Measurements from ENCODE around the gene FRMD4B.

GRCh38 chr3:69329892-69330291 is 56.0 kb downstream of the FRMD4B start:
- TF ChIP-seq SIN3A (IDR thresholded peaks at IDR 0.05; ENCODE audit: low read depth, low read length) (no peak), CTCF (IDR thresholded peaks at IDR 0.05 in 2 of 3, conservative IDR thresholded peaks at IDR 0.05 in 1 of 3; ENCODE audit: control insufficient read depth in 2 of 3, extremely low read depth in 1 of 3, insufficient read depth in 1 of 3, low read depth in 3 of 3, low read length in 3 of 3) (no peak), CREB1 (IDR thresholded peaks at IDR 0.05; ENCODE audit: low read depth) (no peak), KAT2A (conservative IDR thresholded peaks at IDR 0.05; ENCODE audit: control insufficient read depth, low read depth, low read length) (no peak), SKIL (IDR thresholded peaks at IDR 0.05; ENCODE audit: low read depth, poor library complexity, severe bottlenecking) (no peak), JUND (IDR thresholded peaks at IDR 0.05; ENCODE audit: low read depth, low read length) (no peak), MYC (IDR thresholded peaks at IDR 0.05; ENCODE audit: insufficient read depth, insufficient read length, insufficient replicate concordance, low read length, severe bottlenecking) (no peak), POLR2A (IDR thresholded peaks at IDR 0.05; ENCODE audit: low read depth, low read length) (no peak), EZH2 (IDR thresholded peaks at IDR 0.05; ENCODE audit: borderline replicate concordance, control insufficient read depth, low read depth, low read length) (no peak), YY1 (IDR thresholded peaks at IDR 0.05; ENCODE audit: low read depth, low read length) (no peak), FOXK2 (IDR thresholded peaks at IDR 0.05) (no peak)
- TF ChIP-seq, protein P1, sequence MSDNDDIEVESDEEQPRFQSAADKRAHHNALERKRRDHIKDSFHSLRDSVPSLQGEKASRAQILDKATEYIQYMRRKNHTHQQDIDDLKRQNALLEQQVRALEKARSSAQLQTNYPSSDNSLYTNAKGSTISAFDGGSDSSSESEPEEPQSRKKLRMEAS (IDR thresholded peaks at IDR 0.05; ENCODE audit: low read depth, low read length) = no peak
